Transverse colon (tissue), 4 donors: ENCODE measurements around the gene TYW1. TPM values are rescaled to one million over a fixed set of nuclear protein-coding genes. Genes with fewer than 3 reads are reported as not detected.
"Not testable (repeated sequence)": the region's sequence is repeated elsewhere in the genome, so short reads cannot be mapped to it uniquely, and the experiment has no call there.

Experiments used
- DNase-seq: peaks from one replicate; pipeline ENCODE4 v3.0.0-alpha.2; 2019
- H3K27ac ChIP-seq, 4 donors: fragments of 200-600 bp; sonication (generic); 2 replicates each; pipeline ENCODE4 v1.5.1; 2016 to 2018; ENCODE audit warnings: inconsistent platforms in 4 of 4
- H3K27me3 ChIP-seq: fragments of 200-600 bp; sonication (generic); 2 replicates; pipeline ENCODE4 v1.5.1; 2017; ENCODE audit warnings: inconsistent platforms
- H3K36me3 ChIP-seq, 4 donors: fragments of 200-600 bp; sonication (generic); 2 replicates each; pipeline ENCODE4 v1.5.1; 2017 to 2019; ENCODE audit warnings: inconsistent platforms in 4 of 4
- H3K4me1 ChIP-seq, 4 donors: fragments of 200-600 bp; sonication (generic); 2 replicates each; pipeline ENCODE4 v1.5.1; 2017 to 2020; ENCODE audit warnings: inconsistent platforms in 4 of 4
- H3K4me3 ChIP-seq, 4 donors: fragments of 200-600 bp; sonication (generic); 1 replicate in 1 of 4; 2 replicates in 3 of 4; pipeline versions ENCODE4 v1.5.1 to v1.6.1; 2017 to 2019; ENCODE audit warnings: inconsistent platforms in 4 of 4
- H3K9me3 ChIP-seq, 2 donors: fragments of 200-600 bp; sonication (generic); 2 replicates each; pipeline ENCODE4 v1.5.1; 2017 to 2019; ENCODE audit warnings: inconsistent platforms in 2 of 2
- CTCF ChIP-seq, 5 experiments: fragments of 200-600 bp in 3 of 5; fragments of 450-650 bp in 2 of 5; sonication (generic) in 3 of 5; IDR thresholded peaks; 1 replicate in 2 of 5; 2 replicates in 3 of 5; pipeline ENCODE4 v1.5.1; 2016 to 2017; ENCODE audit warnings: antibody characterized with exemption in 5 of 5, inconsistent platforms in 3 of 5, mild to moderate bottlenecking in 2 of 5, moderate library complexity in 1 of 5
- EP300 ChIP-seq: sonication (generic); formaldehyde crosslinking; IDR thresholded peaks from one replicate; pipeline ENCODE4 v1.6.1; 2017; ENCODE audit warnings: antibody characterized with exemption, low read depth
- POLR2A ChIP-seq: fragments of 450-650 bp; IDR thresholded peaks from one replicate; pipeline ENCODE4 v1.6.1; 2016; ENCODE audit warnings: antibody characterized with exemption, mild to moderate bottlenecking, moderate library complexity
- POLR2AphosphoS5 ChIP-seq, 3 donors: sonication (generic); formaldehyde crosslinking; IDR thresholded peaks; one replicate each; pipeline ENCODE4 v1.6.1; 2016; ENCODE audit warnings: antibody characterized with exemption in 3 of 3
- WGBS, 2 donors: methylation state at CpG; one replicate each; pipeline ENCODE4 v1.1.5; 2018; ENCODE audit warnings: low coverage in 1 of 2; 5-methylcytosine and 5-hydroxymethylcytosine counted together
- in situ Hi-C, 4 donors: fragments of 200-750 bp; cut with MboI; loops; one replicate each; pipeline versions ENCODE4 v1.15.0 to v1.15.1; 2017; ENCODE audit warnings: low sequenced_read_pairs in 3 of 4, low pct_ligation_motif_present in 1 of 4, low pct_unique_long_range_greater_than_20kb in 1 of 4
- intact Hi-C: fragments of 100-400 bp; cut with DNase I; formaldehyde crosslinking; loops from one replicate; pipeline ENCODE4 v1.15.1; 2023; ENCODE audit warnings: low total_unique reads
- total RNA-seq, 4 donors: library from RNA; depleted of rRNA; stranded (reverse); fragments of >200 nt; gene quantifications; one replicate each; pipeline ENCODE4 v1.1.0, GENCODE V29; 2016

TYW1 gene
- total RNA-seq, 4 donors from 2014 or later, result 24.3 to 87.8 (median 27.5) TPM

- H3K36me3 ChIP-seq, in situ Hi-C loops, H3K4me3 ChIP-seq, intact Hi-C loops, H3K27me3 ChIP-seq, DNase-seq, H3K9me3 ChIP-seq, H3K27ac ChIP-seq: not testable (repeated sequence)
- WGBS, 2 donors, result 69 to 85% methylated on average over 3 to 5 of the region's 5 CpGs
- peaks cover 0 to 12% (median 3%) of the 10 kb centered on the region in 4 donors for H3K4me1 ChIP-seq
Measured at GRCh38 chr7:67192123-67192702, 195.6 kb downstream of the TYW1 start.

- H3K9me3 ChIP-seq, DNase-seq, H3K4me3 ChIP-seq, in situ Hi-C loops, H3K36me3 ChIP-seq, H3K27me3 ChIP-seq, intact Hi-C loops: not testable (repeated sequence)
- peaks cover 0 to 12% (median 3%) of the 10 kb centered on the region in 4 donors for H3K4me1 ChIP-seq
- peak overlapping the region in 2 of 4 donors; percentile 33 to 45 for H3K27ac ChIP-seq
- 44 to 58% methylated on average over 4 to 11 of the region's 11 CpGs for WGBS, 2 donors
Measured at GRCh38 chr7:67192889-67193613, 196.4 kb downstream of the TYW1 start.

GRCh38 chr7:67196176-67196575 lies 199.5 kb downstream of the TYW1 start:
- DNase-seq, in situ Hi-C loops, H3K4me3 ChIP-seq, intact Hi-C loops, H3K27me3 ChIP-seq, H3K9me3 ChIP-seq, H3K36me3 ChIP-seq, H3K27ac ChIP-seq: not testable (repeated sequence)
- H3K4me1 ChIP-seq, result peaks cover 0 to 12% (median 3%) of the 10 kb centered on the region in 4 donors
- WGBS, 2 donors, result 80% methylated on average over 2 of the region's 2 CpGs; no CpG with 5 or more reads in 1 of the 2 donors

GRCh38 chr7:67198865-67199526 lies 202.4 kb downstream of the TYW1 start:
- H3K4me3 ChIP-seq, H3K27me3 ChIP-seq, in situ Hi-C loops, H3K9me3 ChIP-seq, H3K27ac ChIP-seq, H3K36me3 ChIP-seq, H3K4me1 ChIP-seq, intact Hi-C loops, DNase-seq: not testable (repeated sequence)
- WGBS, 2 donors, result 92 to 97% methylated on average over 6 to 9 of the region's 9 CpGs

GRCh38 chr7:67205772-67206171 lies 209.1 kb downstream of the TYW1 start:
- H3K27ac ChIP-seq, H3K4me1 ChIP-seq, H3K27me3 ChIP-seq, H3K9me3 ChIP-seq, DNase-seq, H3K4me3 ChIP-seq, intact Hi-C loops, H3K36me3 ChIP-seq, in situ Hi-C loops: not testable (repeated sequence)
- WGBS, 2 donors, result 83% methylated on average over 2 of the region's 2 CpGs; no CpG with 5 or more reads in 1 of the 2 donors

- no peak for DNase-seq
- no peaks in the 10 kb centered on the region for H3K36me3 ChIP-seq
- intact Hi-C loops, result no loop called here
- no peak overlapping the region for H3K27ac ChIP-seq
- no peaks in the 10 kb centered on the region for H3K4me1 ChIP-seq
- no peaks in the 10 kb centered on the region for H3K9me3 ChIP-seq
- TF ChIP-seq POLR2AphosphoS5 (IDR thresholded peaks at IDR 0.05), result no peak
- TF ChIP-seq CTCF (IDR thresholded peaks at IDR 0.05), result no peak
- no peak for TF ChIP-seq EP300
- no peak for TF ChIP-seq POLR2A
- 99 to 100% methylated on average over 4 to 5 of the region's 5 CpGs for WGBS, 2 donors
- no peak overlapping the region for H3K4me3 ChIP-seq
- no peaks in the 10 kb centered on the region for H3K27me3 ChIP-seq
- in situ Hi-C loops, result no loop called here
Measured at GRCh38 chr7:67206452-67206851, 209.8 kb downstream of the TYW1 start.

- DNase-seq, H3K27ac ChIP-seq, in situ Hi-C loops, H3K4me3 ChIP-seq, H3K36me3 ChIP-seq, H3K27me3 ChIP-seq, H3K9me3 ChIP-seq, intact Hi-C loops, H3K4me1 ChIP-seq: not testable (repeated sequence)
- WGBS, 2 donors, result 68 to 80% methylated on average over 3 to 4 of the region's 4 CpGs
Measured at GRCh38 chr7:67208656-67209055, 212.0 kb downstream of the TYW1 start.
